ENCODE results near the gene NUCKS1. TPM values are rescaled to one million over a fixed set of nuclear protein-coding genes. Genes with fewer than 3 reads are reported as not detected.

The NUCKS1 gene
- total and polyA plus RNA-seq, 2 of the 8 experiments (the other 6 are each of a cell fraction or from before 2014, with no cell fraction given): 126 to 461 TPM

- POLR2A ChIA-PET (ENCODE audit: partially characterized antibody): interaction anchor here (0.8 to 17.3 kb wide), 6 partner anchors 11 to 271 kb away, joined by 3 to 241 read pairs (median 4); partner anchors contain the start of genes ELK4 and SLC45A3
- H3K79me1 ChIP-seq (ENCODE audit: low read depth, low read length): no peaks in the 10 kb centered on the region
- no peak overlapping the region for H3K18ac ChIP-seq (ENCODE audit: extremely low read depth, low read length)
- CTCF ChIA-PET (ENCODE audit: partially characterized antibody): interaction anchor here (1.4 to 16.4 kb wide), 6 partner anchors 14 to 115 kb away, joined by 3 to 856 read pairs (median 126); partner anchors contain the start of gene SLC45A3
- no peak overlapping the region for H2AK5ac ChIP-seq (ENCODE audit: low read depth, low read length)
- H3K79me2 ChIP-seq (ENCODE audit: control insufficient read depth in 1 of 2, insufficient read depth in 2 of 2, low read length in 2 of 2): no peaks in the 10 kb centered on the region
- FAIRE-seq (no peak), DNase-seq (ENCODE audit: low read depth in 1 of 2, low spot score in 2 of 2) (no peak)
- H2BK5ac ChIP-seq (ENCODE audit: low read depth, low read length): no peak overlapping the region
- no peak overlapping the region for H2BK12ac ChIP-seq (ENCODE audit: low read depth, low read length)
- H3K4me1 ChIP-seq (replicated peaks in 1 of 4; ENCODE audit: control insufficient read depth in 3 of 4, insufficient read depth in 4 of 4, low read length in 3 of 4): 0 out of 7 replicates have a peak, but pooled peaks cover 0 to under 1% (median 0%) of the 10 kb centered on the region in 4 experiments
- H3K23ac ChIP-seq (ENCODE audit: insufficient read length): no peak overlapping the region
- H4K8ac ChIP-seq (ENCODE audit: extremely low read depth, insufficient read depth, low read length): no peak overlapping the region
- WGBS, 2 experiments (ENCODE audit: extremely low coverage in 1 of 2, insufficient coverage in 1 of 2, insufficient read length in 1 of 2, insufficient replicate concordance in 2 of 2, low coverage in 1 of 2, low lambda C conversion rate in 2 of 2, missing lambda C conversion rate in 1 of 2): 88% methylated on average over 6 of the region's 6 CpGs; no CpG with 5 or more reads in 1 of the 2 experiments
- peaks cover 2% of the 10 kb centered on the region; the same call in 1 of the 2 replicates for H3K23me2 ChIP-seq (ENCODE audit: low read depth, low read length)
- no peak overlapping the region for H2AFZ ChIP-seq (ENCODE audit: low read length)
- no peak overlapping the region for H3K56ac ChIP-seq (replicated peaks; ENCODE audit: insufficient read length, low read depth, low read length)
- no peaks in the 10 kb centered on the region for H3K9me3 ChIP-seq (ENCODE audit: insufficient read depth in 2 of 2, low read depth in 1 of 2, low read length in 1 of 2)
- no peak overlapping the region for H3K4ac ChIP-seq (replicated peaks; ENCODE audit: insufficient read length, low read depth, low read length)
- H4K20me1 ChIP-seq (replicated peaks in 1 of 2; ENCODE audit: control insufficient read depth in 1 of 2, insufficient read depth in 2 of 2, low read length in 2 of 2): peaks cover 0 to 2% of the 10 kb centered on the region in 2 experiments
- no peak overlapping the region for H3K4me3 ChIP-seq (ENCODE audit: extremely low read depth in 1 of 4, insufficient read depth in 2 of 4, low read depth in 3 of 4, low read length in 4 of 4)
- TF ChIP-seq CHD1 (IDR thresholded peaks at IDR 0.05; ENCODE audit: low read depth, low read length): no peak
- TF ChIP-seq CBX5 (IDR thresholded peaks at IDR 0.05; ENCODE audit: low read depth, low read length): no peak
- no peak for TF ChIP-seq NANOG (IDR thresholded peaks at IDR 0.05; ENCODE audit: insufficient read depth, low read depth, low read length, poor library complexity, severe bottlenecking)
- no peak for TF ChIP-seq KDM4A (IDR thresholded peaks at IDR 0.05; ENCODE audit: low read depth, low read length, severe bottlenecking)
- H3K4me2 ChIP-seq (ENCODE audit: insufficient read depth in 1 of 2, low read depth in 2 of 2, low read length in 2 of 2): no peak overlapping the region
- H4K5ac ChIP-seq (ENCODE audit: insufficient read length, low read depth, low read length): no peak overlapping the region
- no peak overlapping the region for H3K27ac ChIP-seq (ENCODE audit: low read depth, low read length)
- H3K36me3 ChIP-seq (ENCODE audit: control insufficient read depth in 2 of 4, insufficient read depth in 4 of 4, low read length in 3 of 4): peaks cover 0 to 6% (median 1%) of the 10 kb centered on the region in 4 experiments; a peak in 3 of 8 replicates
- no peak overlapping the region for H2BK120ac ChIP-seq (replicated peaks; ENCODE audit: low read depth, low read length)
- no peak overlapping the region for H2BK15ac ChIP-seq (ENCODE audit: low read length)
- no peaks in the 10 kb centered on the region for H3K27me3 ChIP-seq (replicated peaks in 1 of 4; ENCODE audit: control insufficient read depth in 3 of 4, extremely low read depth in 1 of 4, insufficient read depth in 3 of 4, low read length in 3 of 4)
- H4K91ac ChIP-seq (replicated peaks; ENCODE audit: insufficient read length, low read length): no peak overlapping the region
- H3K9ac ChIP-seq (replicated peaks in 1 of 4; ENCODE audit: extremely low read depth in 1 of 4, low read depth in 3 of 4, low read length in 3 of 4): no peak overlapping the region
- H3K14ac ChIP-seq (ENCODE audit: insufficient read length): no peak overlapping the region
- no peak overlapping the region for H2BK20ac ChIP-seq (ENCODE audit: low read length)
Measured at GRCh38 chr1:205706601-205707502, 43.1 kb downstream of the NUCKS1 start.

Data from H1 (cell line).